ENCODE data around the gene HECW1. TPM values are rescaled to one million over a fixed set of nuclear protein-coding genes. Genes with fewer than 3 reads are reported as not detected.

The HECW1 gene
- total and polyA plus RNA-seq, 2 of the 8 experiments (the other 6 are each of a cell fraction or from before 2014, with no cell fraction given): 2.9 to 12.7 TPM

DNA sequence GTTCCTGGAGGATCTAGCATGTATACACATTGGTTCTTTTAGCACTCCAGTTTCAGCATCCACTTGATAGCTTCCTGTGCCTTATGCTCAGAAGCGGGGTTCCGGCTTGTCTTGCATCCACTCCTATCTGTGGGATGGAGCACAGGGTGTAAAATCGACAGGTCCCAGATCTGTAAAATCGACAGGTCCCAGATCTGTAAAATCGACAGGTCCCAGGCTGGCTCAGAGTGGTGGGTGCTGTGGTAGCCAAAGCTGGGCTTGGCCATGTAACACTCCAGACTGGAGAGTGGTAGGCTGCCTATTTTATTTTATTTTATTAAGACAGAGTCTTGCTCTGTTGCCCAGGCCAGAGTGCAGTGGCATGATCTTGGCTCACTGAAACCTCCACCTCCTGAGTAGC is 30.3 kb downstream of the HECW1 start:
- no peak for FAIRE-seq
- peaks cover 2% of the 10 kb centered on the region; the same call in 1 of the 2 replicates for H3K79me1 ChIP-seq (ENCODE audit: low read depth, low read length)
- peaks cover 0 to 16% (median 3%) of the 10 kb centered on the region in 4 experiments; a peak in 6 of 7 replicates for H3K4me1 ChIP-seq (replicated peaks in 1 of 4; ENCODE audit: control insufficient read depth in 3 of 4, insufficient read depth in 4 of 4, low read length in 3 of 4)
- no peak overlapping the region for H2BK5ac ChIP-seq (ENCODE audit: low read depth, low read length)
- no peak overlapping the region for H3K27ac ChIP-seq (ENCODE audit: low read depth, low read length)
- no peak overlapping the region for H3K23ac ChIP-seq (ENCODE audit: insufficient read length)
- no peak for DNase-seq (ENCODE audit: low read depth in 1 of 2, low spot score in 2 of 2)
- no peak overlapping the region; the same call in 1 of the 2 replicates for H2BK12ac ChIP-seq (ENCODE audit: low read depth, low read length)
- H4K91ac ChIP-seq (replicated peaks; ENCODE audit: insufficient read length, low read length): peak overlapping the region; percentile 44
- peak overlapping the region; percentile 94; the same call in 1 of the 2 replicates for H2AK5ac ChIP-seq (ENCODE audit: low read depth, low read length)
- H3K36me3 ChIP-seq (ENCODE audit: control insufficient read depth in 2 of 4, insufficient read depth in 4 of 4, low read length in 3 of 4): no peaks in the 10 kb centered on the region
- H2BK15ac ChIP-seq (ENCODE audit: low read length): no peak overlapping the region
- no peak overlapping the region for H4K8ac ChIP-seq (ENCODE audit: extremely low read depth, insufficient read depth, low read length)
- peak overlapping the region; percentile 52 for H2BK120ac ChIP-seq (replicated peaks; ENCODE audit: low read depth, low read length)
- no peak overlapping the region for H3K4ac ChIP-seq (replicated peaks; ENCODE audit: insufficient read length, low read depth, low read length)
- ChIA-PET CTCF (ENCODE audit: partially characterized antibody) (interaction anchor here (0.7 to 0.8 kb wide), 2 partner anchors 31 to 120 kb away, joined by 3 to 4 read pairs; no protein-coding TSS in a partner anchor), POLR2A (ENCODE audit: partially characterized antibody) (interaction anchor here (1.7 kb wide), 1 partner anchor 10 kb away, joined by 3 read pairs; no protein-coding TSS in a partner anchor)
- no peaks in the 10 kb centered on the region for H3K79me2 ChIP-seq (ENCODE audit: control insufficient read depth in 1 of 2, insufficient read depth in 2 of 2, low read length in 2 of 2)
- no peaks in the 10 kb centered on the region for H4K20me1 ChIP-seq (replicated peaks in 1 of 2; ENCODE audit: control insufficient read depth in 1 of 2, insufficient read depth in 2 of 2, low read length in 2 of 2)
- H3K23me2 ChIP-seq (ENCODE audit: low read depth, low read length): no peaks in the 10 kb centered on the region
- H3K4me3 ChIP-seq (ENCODE audit: extremely low read depth in 1 of 4, insufficient read depth in 2 of 4, low read depth in 3 of 4, low read length in 4 of 4): no peak overlapping the region
- H3K27me3 ChIP-seq (replicated peaks in 1 of 4; ENCODE audit: control insufficient read depth in 3 of 4, extremely low read depth in 1 of 4, insufficient read depth in 3 of 4, low read length in 3 of 4): no peaks in the 10 kb centered on the region
- 92% methylated on average over 5 of the region's 5 CpGs; no CpG with 5 or more reads in 1 of the 2 experiments for WGBS, 2 experiments (ENCODE audit: extremely low coverage in 1 of 2, insufficient coverage in 1 of 2, insufficient read length in 1 of 2, insufficient replicate concordance in 2 of 2, low coverage in 1 of 2, low lambda C conversion rate in 2 of 2, missing lambda C conversion rate in 1 of 2)
- H4K5ac ChIP-seq (ENCODE audit: insufficient read length, low read depth, low read length): no peak overlapping the region
- no peak overlapping the region for H2AFZ ChIP-seq (ENCODE audit: low read length)
- H3K4me2 ChIP-seq (ENCODE audit: insufficient read depth in 1 of 2, low read depth in 2 of 2, low read length in 2 of 2): no peak overlapping the region
- H3K14ac ChIP-seq (ENCODE audit: insufficient read length): no peak overlapping the region
- H3K9me3 ChIP-seq (ENCODE audit: insufficient read depth in 2 of 2, low read depth in 1 of 2, low read length in 1 of 2): no peaks in the 10 kb centered on the region
- no peak overlapping the region for H3K9ac ChIP-seq (replicated peaks in 1 of 4; ENCODE audit: extremely low read depth in 1 of 4, low read depth in 3 of 4, low read length in 3 of 4)
- TF ChIP-seq RNF2 (IDR thresholded peaks at IDR 0.05; ENCODE audit: borderline replicate concordance, low read depth, low read length, missing control alignments, poor library complexity, severe bottlenecking) (no peak), SRF (IDR thresholded peaks at IDR 0.05; ENCODE audit: low read depth, low read length) (no peak), JUND (IDR thresholded peaks at IDR 0.05; ENCODE audit: low read length) (no peak), KDM5A (IDR thresholded peaks at IDR 0.05; ENCODE audit: low read length) (no peak), NANOG (IDR thresholded peaks at IDR 0.05; ENCODE audit: insufficient read depth, low read depth, low read length, poor library complexity, severe bottlenecking) (no peak), POLR2AphosphoS5 (IDR thresholded peaks at IDR 0.05; ENCODE audit: low read depth, low read length) (no peak), BCL11A (IDR thresholded peaks at IDR 0.05; ENCODE audit: low read depth in 2 of 2, low read length in 2 of 2) (no peak)
- TF ChIP-seq, protein P1, sequence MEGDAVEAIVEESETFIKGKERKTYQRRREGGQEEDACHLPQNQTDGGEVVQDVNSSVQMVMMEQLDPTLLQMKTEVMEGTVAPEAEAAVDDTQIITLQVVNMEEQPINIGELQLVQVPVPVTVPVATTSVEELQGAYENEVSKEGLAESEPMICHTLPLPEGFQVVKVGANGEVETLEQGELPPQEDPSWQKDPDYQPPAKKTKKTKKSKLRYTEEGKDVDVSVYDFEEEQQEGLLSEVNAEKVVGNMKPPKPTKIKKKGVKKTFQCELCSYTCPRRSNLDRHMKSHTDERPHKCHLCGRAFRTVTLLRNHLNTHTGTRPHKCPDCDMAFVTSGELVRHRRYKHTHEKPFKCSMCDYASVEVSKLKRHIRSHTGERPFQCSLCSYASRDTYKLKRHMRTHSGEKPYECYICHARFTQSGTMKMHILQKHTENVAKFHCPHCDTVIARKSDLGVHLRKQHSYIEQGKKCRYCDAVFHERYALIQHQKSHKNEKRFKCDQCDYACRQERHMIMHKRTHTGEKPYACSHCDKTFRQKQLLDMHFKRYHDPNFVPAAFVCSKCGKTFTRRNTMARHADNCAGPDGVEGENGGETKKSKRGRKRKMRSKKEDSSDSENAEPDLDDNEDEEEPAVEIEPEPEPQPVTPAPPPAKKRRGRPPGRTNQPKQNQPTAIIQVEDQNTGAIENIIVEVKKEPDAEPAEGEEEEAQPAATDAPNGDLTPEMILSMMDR (IDR thresholded peaks at IDR 0.05; ENCODE audit: control extremely low read depth in 1 of 3, insufficient read depth in 1 of 3, low read depth in 1 of 3, low read length in 3 of 3): no peak
- TF ChIP-seq, protein P2, sequence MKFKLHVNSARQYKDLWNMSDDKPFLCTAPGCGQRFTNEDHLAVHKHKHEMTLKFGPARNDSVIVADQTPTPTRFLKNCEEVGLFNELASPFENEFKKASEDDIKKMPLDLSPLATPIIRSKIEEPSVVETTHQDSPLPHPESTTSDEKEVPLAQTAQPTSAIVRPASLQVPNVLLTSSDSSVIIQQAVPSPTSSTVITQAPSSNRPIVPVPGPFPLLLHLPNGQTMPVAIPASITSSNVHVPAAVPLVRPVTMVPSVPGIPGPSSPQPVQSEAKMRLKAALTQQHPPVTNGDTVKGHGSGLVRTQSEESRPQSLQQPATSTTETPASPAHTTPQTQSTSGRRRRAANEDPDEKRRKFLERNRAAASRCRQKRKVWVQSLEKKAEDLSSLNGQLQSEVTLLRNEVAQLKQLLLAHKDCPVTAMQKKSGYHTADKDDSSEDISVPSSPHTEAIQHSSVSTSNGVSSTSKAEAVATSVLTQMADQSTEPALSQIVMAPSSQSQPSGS (IDR thresholded peaks at IDR 0.05; ENCODE audit: low read length): no peak
- no peak overlapping the region for H2BK20ac ChIP-seq (ENCODE audit: low read length)
- H3K18ac ChIP-seq (ENCODE audit: extremely low read depth, low read length): no peak overlapping the region
- no peak overlapping the region for H3K56ac ChIP-seq (replicated peaks; ENCODE audit: insufficient read length, low read depth, low read length)

Measured in H1 (cell line).